HEK293T (cell line): ENCODE data around the gene RNF217.
"Not testable (repeated sequence)": the region's sequence is repeated elsewhere in the genome, so short reads cannot be mapped to it uniquely, and the experiment has no call there.

Experiments
- CTCF ChIA-PET: fragments of 350-600 bp; formaldehyde crosslinking; extraction: SDS; loops from one replicate; lab custom pipeline; 2021; ENCODE audit warnings: antibody characterized with exemption, inconsistent platforms; lab: Yijun Ruan, JAX
- POLR2A ChIA-PET: fragments of 350-600 bp; formaldehyde crosslinking; extraction: SDS; loops from one replicate; lab custom pipeline; 2020; ENCODE audit warnings: antibody characterized with exemption, inconsistent platforms; lab: Yijun Ruan, JAX
- DNase-seq: peaks from one replicate; pipeline ENCODE4 v3.0.0; 2012; ENCODE audit warnings: mixed read lengths; ENCODE audit errors: extremely low spot score
- ARNT ChIP-seq: fragments of 450-650 bp; IDR thresholded peaks from 2 replicates; pipeline ENCODE4 v1.6.1; 2017; ENCODE audit warnings: mild to moderate bottlenecking
- BHLHE40 ChIP-seq: fragments of 450-650 bp; IDR thresholded peaks from 2 replicates; pipeline ENCODE4 v1.6.1; 2016; ENCODE audit warnings: mild to moderate bottlenecking, moderate library complexity, borderline replicate concordance
- CTBP1 ChIP-seq: fragments of 450-650 bp; IDR thresholded peaks from 2 replicates; pipeline ENCODE4 v1.6.1; 2016; ENCODE audit warnings: borderline replicate concordance
- ELF4 ChIP-seq: fragments of 450-650 bp; IDR thresholded peaks from 2 replicates; pipeline ENCODE4 v1.6.1; 2017; ENCODE audit warnings: antibody characterized with exemption
- FOXA1 ChIP-seq: fragments of 450-650 bp; IDR thresholded peaks from 2 replicates; pipeline ENCODE4 v1.6.1; 2016; ENCODE audit warnings: mild to moderate bottlenecking
- FOXK2 ChIP-seq: fragments of 450-650 bp; IDR thresholded peaks from 2 replicates; pipeline ENCODE4 v1.6.1; 2016; ENCODE audit warnings: mild to moderate bottlenecking
- FOXM1 ChIP-seq: fragments of 450-650 bp; IDR thresholded peaks from 2 replicates; pipeline ENCODE4 v1.6.1; 2017; ENCODE audit warnings: mild to moderate bottlenecking, borderline replicate concordance
- HDGF ChIP-seq: fragments of 450-650 bp; IDR thresholded peaks from 2 replicates; pipeline ENCODE4 v1.6.1; 2017; ENCODE audit warnings: antibody characterized with exemption, borderline replicate concordance
- L3MBTL2 ChIP-seq: fragments of 450-650 bp; conservative IDR thresholded peaks from 2 replicates; pipeline ENCODE4 v1.6.1; 2016; ENCODE audit warnings: mild to moderate bottlenecking
- LEF1 ChIP-seq: fragments of 450-650 bp; IDR thresholded peaks from 2 replicates; pipeline ENCODE4 v1.6.1; 2017; ENCODE audit warnings: mild to moderate bottlenecking, borderline replicate concordance
- NFRKB ChIP-seq: fragments of 450-650 bp; IDR thresholded peaks from 2 replicates; pipeline ENCODE4 v1.6.1; 2016; ENCODE audit warnings: mild to moderate bottlenecking, moderate library complexity
- PKNOX1 ChIP-seq: fragments of 450-650 bp; IDR thresholded peaks from 2 replicates; pipeline ENCODE4 v1.6.1; 2016
- SP1 ChIP-seq: fragments of 450-650 bp; IDR thresholded peaks from 2 replicates; pipeline ENCODE4 v1.6.1; 2017
- SUZ12 ChIP-seq: fragments of 450-650 bp; IDR thresholded peaks from 2 replicates; pipeline ENCODE4 v1.6.1; 2016; ENCODE audit warnings: mild to moderate bottlenecking
- TARDBP ChIP-seq: fragments of 450-650 bp; IDR thresholded peaks from 2 replicates; pipeline ENCODE4 v1.6.1; 2016
- ZNF384 ChIP-seq: fragments of 450-650 bp; IDR thresholded peaks from 2 replicates; pipeline ENCODE4 v1.6.1; 2016

The RNF217 gene

GRCh38 chr6:124961777-124962638 is at the start of gene RNF217:
Gene RNF217 (plus strand): TSS chr6:124962437. CDS start chr6:124962545, 108 bp downstream.
- ChIA-PET CTCF (interaction anchor here (0.7 to 1.1 kb wide), 4 partner anchors 14 to 91 kb away, joined by 3 to 4 read pairs (median 3); no protein-coding TSS in a partner anchor), POLR2A (interaction anchor here (0.6 to 2.1 kb wide), 13 partner anchors 10 to 152 kb away, joined by 3 to 10 read pairs (median 4); no protein-coding TSS in a partner anchor)
- peak; percentile 71 for DNase-seq
- TF ChIP-seq SUZ12, result no peak
- TF ChIP-seq ZNF384, result no peak
- TF ChIP-seq ELF4, result no peak
- TF ChIP-seq FOXA1, result no peak
- no peak for TF ChIP-seq SP1
- no peak for TF ChIP-seq CTBP1
- TF ChIP-seq HDGF, result no peak
- TF ChIP-seq BHLHE40, result no peak
- no peak for TF ChIP-seq PKNOX1
- no peak for TF ChIP-seq TARDBP
- peak; percentile 13; the same call in 1 of the 2 replicates for TF ChIP-seq L3MBTL2
- 0 out of 2 replicates have a peak, but pooled peaks have one; percentile 12 for TF ChIP-seq FOXM1
- no peak for TF ChIP-seq FOXK2
- TF ChIP-seq NFRKB, result no peak
- no peak for TF ChIP-seq LEF1
- TF ChIP-seq ARNT, result 0 out of 2 replicates have a peak, but pooled peaks have one; percentile 22

GRCh38 chr6:124913056-124913455 is 49.2 kb upstream of the RNF217 start:
- CTCF ChIA-PET, result no interaction called here
- DNase-seq, result no peak
- TF ChIP-seq FOXM1 (no peak), BHLHE40 (no peak), TARDBP (no peak), NFRKB (no peak), FOXK2 (no peak), ARNT (no peak), L3MBTL2 (no peak), SP1 (no peak), HDGF (no peak), ZNF384 (no peak), CTBP1 (no peak), FOXA1 (no peak), SUZ12 (no peak)
- POLR2A ChIA-PET, result no interaction called here

- ChIA-PET CTCF (no interaction called here), POLR2A (no interaction called here)
- DNase-seq, result no peak
- TF ChIP-seq FOXA1 (no peak), NFRKB (no peak), FOXM1 (no peak), CTBP1 (no peak), SP1 (no peak), LEF1 (no peak), BHLHE40 (no peak), ELF4 (no peak), HDGF (no peak), ARNT (no peak), TARDBP (no peak), SUZ12 (no peak), ZNF384 (no peak), L3MBTL2 (no peak), FOXK2 (no peak)
These were observed 44.5 kb upstream of the RNF217 start for GRCh38 chr6:124917769-124918168.

- CTCF ChIA-PET, DNase-seq, POLR2A ChIA-PET: not testable (repeated sequence)
These were observed 42.5 kb upstream of the RNF217 start for GRCh38 chr6:124919703-124920102.

- DNase-seq, result no peak
- ChIA-PET POLR2A (no interaction called here), CTCF (no interaction called here)
- TF ChIP-seq SP1 (no peak), FOXA1 (no peak), PKNOX1 (no peak), ARNT (no peak), ELF4 (no peak), CTBP1 (no peak), FOXK2 (no peak), BHLHE40 (no peak), FOXM1 (no peak), LEF1 (no peak), TARDBP (no peak), NFRKB (no peak), HDGF (no peak)
These were observed 37.9 kb upstream of the RNF217 start for GRCh38 chr6:124924333-124924759.

- no peak for DNase-seq
- POLR2A ChIA-PET, result no interaction called here
- CTCF ChIA-PET, result no interaction called here
- TF ChIP-seq CTBP1 (no peak), ARNT (no peak), SUZ12 (no peak), TARDBP (no peak), FOXA1 (no peak), BHLHE40 (no peak), HDGF (no peak), FOXK2 (no peak), LEF1 (no peak), NFRKB (no peak), ZNF384 (no peak), SP1 (no peak), PKNOX1 (no peak), FOXM1 (no peak), L3MBTL2 (no peak), ELF4 (no peak)
These were observed 35.8 kb upstream of the RNF217 start for GRCh38 chr6:124926435-124926834.
